ENCODE measurements around the gene ZNF490.

DNA sequence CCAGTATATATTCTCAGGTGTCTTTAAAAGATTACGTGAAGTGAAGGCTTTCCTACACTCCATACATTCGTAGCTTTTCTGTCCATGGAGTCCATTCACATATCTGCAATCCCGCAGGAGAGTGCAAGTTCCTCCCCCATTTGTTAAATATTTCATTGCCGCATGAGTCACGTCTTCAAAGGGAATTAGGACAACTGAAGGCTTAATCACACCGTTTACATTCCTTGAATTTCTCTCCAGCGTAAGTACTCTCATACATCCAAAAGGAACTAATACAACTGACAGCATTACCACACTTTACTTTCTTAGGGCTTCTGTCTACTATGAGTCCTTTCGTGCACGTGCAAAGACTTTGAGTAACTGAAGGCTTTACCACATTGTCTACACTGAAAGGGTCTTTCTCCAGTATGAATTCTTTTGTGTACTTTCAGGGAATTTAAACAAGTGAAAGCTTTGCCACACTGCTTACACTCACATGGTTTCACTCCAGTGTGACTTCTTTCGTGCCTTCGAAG, 30.4 kb downstream of the ZNF490 start:
- TF ChIP-seq, protein P1, sequence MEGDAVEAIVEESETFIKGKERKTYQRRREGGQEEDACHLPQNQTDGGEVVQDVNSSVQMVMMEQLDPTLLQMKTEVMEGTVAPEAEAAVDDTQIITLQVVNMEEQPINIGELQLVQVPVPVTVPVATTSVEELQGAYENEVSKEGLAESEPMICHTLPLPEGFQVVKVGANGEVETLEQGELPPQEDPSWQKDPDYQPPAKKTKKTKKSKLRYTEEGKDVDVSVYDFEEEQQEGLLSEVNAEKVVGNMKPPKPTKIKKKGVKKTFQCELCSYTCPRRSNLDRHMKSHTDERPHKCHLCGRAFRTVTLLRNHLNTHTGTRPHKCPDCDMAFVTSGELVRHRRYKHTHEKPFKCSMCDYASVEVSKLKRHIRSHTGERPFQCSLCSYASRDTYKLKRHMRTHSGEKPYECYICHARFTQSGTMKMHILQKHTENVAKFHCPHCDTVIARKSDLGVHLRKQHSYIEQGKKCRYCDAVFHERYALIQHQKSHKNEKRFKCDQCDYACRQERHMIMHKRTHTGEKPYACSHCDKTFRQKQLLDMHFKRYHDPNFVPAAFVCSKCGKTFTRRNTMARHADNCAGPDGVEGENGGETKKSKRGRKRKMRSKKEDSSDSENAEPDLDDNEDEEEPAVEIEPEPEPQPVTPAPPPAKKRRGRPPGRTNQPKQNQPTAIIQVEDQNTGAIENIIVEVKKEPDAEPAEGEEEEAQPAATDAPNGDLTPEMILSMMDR (IDR thresholded peaks at IDR 0.05): no peak
- no peak for TF ChIP-seq POLR2A (IDR thresholded peaks at IDR 0.05)

All from adrenal gland (tissue), 5 donors.